ENCODE measurements around the gene TCP11L2. TPM values are rescaled to one million over a fixed set of nuclear protein-coding genes. Genes with fewer than 3 reads are reported as not detected.

Gene TCP11L2
- 10 to 100 TPM; 13.4 to 21.9 (median 15.6) TPM for total RNA-seq (2021; fragmentation: NEBNext Ultra II Directional; extraction: Animal tissue kit (Norgen Biotek cat#: 25700))
- long read RNA-seq, partial matches to known transcripts = 0 of 3 reads
- long read RNA-seq, other reads (novel, unspliced or antisense) = 1 of 3 reads

DNA sequence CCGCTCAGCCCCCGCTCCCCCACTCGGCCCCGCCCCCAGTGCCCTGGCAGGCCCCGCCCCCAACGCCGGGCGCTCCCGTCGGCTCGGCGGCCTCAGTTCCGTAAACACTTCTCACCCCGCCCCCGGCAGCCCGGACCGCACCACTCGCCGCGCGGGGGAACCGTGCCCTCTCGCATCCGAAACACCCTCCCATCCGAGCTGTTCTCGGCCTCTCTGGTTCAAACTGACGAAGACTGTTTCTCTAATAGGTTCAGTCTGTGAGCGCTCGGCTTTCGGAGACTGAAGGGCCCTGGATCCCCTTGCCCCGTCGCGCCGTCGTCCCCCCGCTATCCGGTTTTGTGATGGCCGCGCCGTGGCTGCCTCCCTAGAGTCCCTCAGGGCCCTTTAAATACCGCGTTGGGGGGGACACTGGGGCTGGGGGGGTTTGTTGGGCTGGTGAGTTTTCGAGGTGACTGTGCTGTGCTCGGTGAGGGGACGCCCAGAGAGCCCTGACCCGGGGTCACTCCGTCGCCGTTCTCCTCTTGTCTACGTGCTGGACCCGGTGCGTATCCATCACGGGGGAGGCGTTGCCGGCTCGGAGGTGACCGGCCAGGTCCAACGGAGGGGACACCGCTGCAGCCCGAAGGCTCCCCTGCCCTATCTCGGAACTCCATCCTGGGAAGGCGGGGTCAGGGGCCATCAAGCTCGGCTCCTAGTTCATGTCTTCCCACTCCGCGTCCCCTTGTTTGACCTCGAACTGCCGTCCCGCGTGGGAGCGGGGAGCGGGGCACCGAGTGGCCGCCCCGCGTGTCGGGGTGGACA, at the start of gene TCP11L2:
Gene TCP11L2, plus strand, starts transcription at position 333 of the 801 bp plus-strand sequence. CDS start 8,343 bp downstream, outside the sequence.
- Mint-ChIP-seq H3K27ac (peak within 1 kb of the TSS; percentile 100), H3K4me3 (peak within 1 kb of the TSS; percentile 91), H3K27me3 (ENCODE audit: insufficient read depth) (no peaks in the 10 kb centered on the region), H3K9me3 (no peaks in the 10 kb centered on the region), H3K4me1 (ENCODE audit: low read depth) (peaks cover 33% of the 10 kb centered on the region), H3K36me3 (ENCODE audit: low read depth) (no peaks in the 10 kb centered on the region)
- TF ChIP-seq, protein P1, sequence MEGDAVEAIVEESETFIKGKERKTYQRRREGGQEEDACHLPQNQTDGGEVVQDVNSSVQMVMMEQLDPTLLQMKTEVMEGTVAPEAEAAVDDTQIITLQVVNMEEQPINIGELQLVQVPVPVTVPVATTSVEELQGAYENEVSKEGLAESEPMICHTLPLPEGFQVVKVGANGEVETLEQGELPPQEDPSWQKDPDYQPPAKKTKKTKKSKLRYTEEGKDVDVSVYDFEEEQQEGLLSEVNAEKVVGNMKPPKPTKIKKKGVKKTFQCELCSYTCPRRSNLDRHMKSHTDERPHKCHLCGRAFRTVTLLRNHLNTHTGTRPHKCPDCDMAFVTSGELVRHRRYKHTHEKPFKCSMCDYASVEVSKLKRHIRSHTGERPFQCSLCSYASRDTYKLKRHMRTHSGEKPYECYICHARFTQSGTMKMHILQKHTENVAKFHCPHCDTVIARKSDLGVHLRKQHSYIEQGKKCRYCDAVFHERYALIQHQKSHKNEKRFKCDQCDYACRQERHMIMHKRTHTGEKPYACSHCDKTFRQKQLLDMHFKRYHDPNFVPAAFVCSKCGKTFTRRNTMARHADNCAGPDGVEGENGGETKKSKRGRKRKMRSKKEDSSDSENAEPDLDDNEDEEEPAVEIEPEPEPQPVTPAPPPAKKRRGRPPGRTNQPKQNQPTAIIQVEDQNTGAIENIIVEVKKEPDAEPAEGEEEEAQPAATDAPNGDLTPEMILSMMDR (IDR thresholded peaks at IDR 0.05) = no peak
- peak; percentile 70 for DNase-seq

DNA sequence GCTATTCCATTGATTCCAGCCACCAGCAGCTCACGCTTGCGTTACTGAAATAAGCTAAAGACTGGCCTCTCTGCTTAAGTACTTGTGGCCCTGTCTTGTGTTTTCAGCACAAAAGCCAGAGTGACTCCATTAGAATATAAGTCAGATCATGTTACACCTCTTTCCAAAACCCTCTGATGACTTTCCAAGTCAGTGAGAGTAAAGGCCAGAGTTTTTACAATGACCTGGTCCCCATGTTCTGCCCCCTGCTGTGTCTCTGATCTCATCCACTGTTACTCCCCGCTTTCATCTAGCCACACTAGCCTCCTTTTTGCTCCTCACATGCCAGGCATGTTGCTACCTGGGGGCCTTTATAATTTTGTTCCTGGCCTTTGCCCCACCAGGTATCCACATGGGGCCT, 47.8 kb upstream of the TCP11L2 start:
- peaks cover 19% of the 10 kb centered on the region for H3K4me1 Mint-ChIP-seq (ENCODE audit: low read depth)
- H3K27ac Mint-ChIP-seq = no peak overlapping the region
- H3K36me3 Mint-ChIP-seq (ENCODE audit: low read depth) = no peaks in the 10 kb centered on the region
- no peak overlapping the region for H3K4me3 Mint-ChIP-seq
- TF ChIP-seq, protein P1 (IDR thresholded peaks at IDR 0.05) = no peak
- no peaks in the 10 kb centered on the region for H3K9me3 Mint-ChIP-seq
- H3K27me3 Mint-ChIP-seq (ENCODE audit: insufficient read depth) = peaks cover 1% of the 10 kb centered on the region; the same call in 1 of the 2 replicates
- DNase-seq = no peak

GRCh38 chr12:106255493-106255892, 47.0 kb upstream of the TCP11L2 start:
- TF ChIP-seq, protein P1 (IDR thresholded peaks at IDR 0.05) = no peak
- H3K27me3 Mint-ChIP-seq (ENCODE audit: insufficient read depth) = peaks cover 1% of the 10 kb centered on the region; the same call in 1 of the 2 replicates
- no peak for DNase-seq
- peaks cover 18% of the 10 kb centered on the region for H3K4me1 Mint-ChIP-seq (ENCODE audit: low read depth)
- H3K27ac Mint-ChIP-seq = no peak overlapping the region
- H3K9me3 Mint-ChIP-seq = no peaks in the 10 kb centered on the region
- no peak overlapping the region for H3K4me3 Mint-ChIP-seq
- no peaks in the 10 kb centered on the region for H3K36me3 Mint-ChIP-seq (ENCODE audit: low read depth)

GRCh38 chr12:106255952-106256351, 46.6 kb upstream of the TCP11L2 start:
- no peak for DNase-seq
- no peaks in the 10 kb centered on the region for H3K36me3 Mint-ChIP-seq (ENCODE audit: low read depth)
- no peak overlapping the region for H3K4me3 Mint-ChIP-seq
- TF ChIP-seq, protein P1 (IDR thresholded peaks at IDR 0.05) = no peak
- H3K27me3 Mint-ChIP-seq (ENCODE audit: insufficient read depth) = peaks cover 1% of the 10 kb centered on the region; the same call in 1 of the 2 replicates
- H3K9me3 Mint-ChIP-seq = no peaks in the 10 kb centered on the region
- no peak overlapping the region for H3K27ac Mint-ChIP-seq
- H3K4me1 Mint-ChIP-seq (ENCODE audit: low read depth) = peaks cover 13% of the 10 kb centered on the region

DNA sequence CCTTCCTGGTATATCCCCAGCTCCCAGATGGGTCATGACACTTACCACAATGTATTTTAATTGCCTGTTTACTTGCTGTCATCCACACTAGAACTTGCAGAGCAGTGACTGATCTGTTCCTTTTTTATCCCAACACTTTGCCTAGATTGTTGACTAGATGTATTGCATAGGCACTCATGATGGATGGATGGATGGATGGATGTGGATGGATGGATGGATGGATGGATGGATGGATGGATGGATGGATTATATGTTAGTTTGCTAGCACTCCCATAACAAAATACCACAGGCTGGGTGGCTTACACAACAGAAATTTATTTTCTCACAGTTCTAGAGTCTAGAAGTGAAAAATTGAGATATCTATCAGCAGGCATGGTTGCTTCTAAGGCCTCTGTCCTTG, 46.0 kb upstream of the TCP11L2 start:
- Mint-ChIP-seq H3K4me1 (ENCODE audit: low read depth) (peaks cover 8% of the 10 kb centered on the region), H3K4me3 (no peak overlapping the region), H3K27me3 (ENCODE audit: insufficient read depth) (peaks cover 1% of the 10 kb centered on the region; the same call in 1 of the 2 replicates), H3K27ac (no peak overlapping the region), H3K36me3 (ENCODE audit: low read depth) (no peaks in the 10 kb centered on the region), H3K9me3 (no peaks in the 10 kb centered on the region)
- no peak for DNase-seq
- TF ChIP-seq, protein P1 (IDR thresholded peaks at IDR 0.05) = no peak
